NOMO-1 treated with dmso at 0.1 percent for 144 hours (cell line): Measurements from ENCODE around the gene MTMR11.
A peak's percentile ranks its signal among the peaks of the same experiment; 100 is the strongest.
"Not testable (repeated sequence)": the region's sequence is repeated elsewhere in the genome, so short reads cannot be mapped to it uniquely, and the experiment has no call there.

Source experiments
- DNase-seq: peaks from one replicate; lab custom pipeline; 2025; ENCODE audit not compliant: unreplicated experiment; lab: John Stamatoyannopoulos, UW

MTMR11 gene

GRCh38 chr1:149936170-149936991, at the start of gene MTMR11:
Gene MTMR11 (minus strand): TSS chr1:149936879. CDS start chr1:149936647, 232 bp downstream.
- DNase-seq: no peak

GRCh38 chr1:149979972-149980540, 43.4 kb upstream of the MTMR11 start:
- DNase-seq: no peak

- DNase-seq: no peak
Observed at GRCh38 chr1:149979245-149979971, 42.7 kb upstream of the MTMR11 start.

GRCh38 chr1:149978547-149979023, 41.9 kb upstream of the MTMR11 start:
- no peak for DNase-seq

GRCh38 chr1:149977345-149977744, 40.7 kb upstream of the MTMR11 start:
- no peak for DNase-seq

GRCh38 chr1:149972547-149972946, 35.9 kb upstream of the MTMR11 start:
- no peak for DNase-seq

- no peak for DNase-seq
Observed at GRCh38 chr1:149967646-149968045, 31.0 kb upstream of the MTMR11 start.

GRCh38 chr1:149967041-149967440, 30.4 kb upstream of the MTMR11 start:
- DNase-seq: no peak

GRCh38 chr1:149966405-149966804, 29.7 kb upstream of the MTMR11 start:
- DNase-seq: no peak

GRCh38 chr1:149965440-149965839, 28.8 kb upstream of the MTMR11 start:
- DNase-seq: no peak

- no peak for DNase-seq
Observed at GRCh38 chr1:149963358-149963757, 26.7 kb upstream of the MTMR11 start.

- DNase-seq: no peak
Observed at GRCh38 chr1:149962736-149963135, 26.1 kb upstream of the MTMR11 start.

- DNase-seq: peak; percentile 41
Observed at GRCh38 chr1:149962039-149962647, 25.5 kb upstream of the MTMR11 start.

- DNase-seq: not testable (repeated sequence)
Observed at GRCh38 chr1:149957548-149957947, 20.9 kb upstream of the MTMR11 start.

- DNase-seq: no peak
Observed at GRCh38 chr1:149949911-149950310, 13.2 kb upstream of the MTMR11 start.

GRCh38 chr1:149945206-149945605, 8.5 kb upstream of the MTMR11 start:
- DNase-seq: no peak

GRCh38 chr1:149942885-149943284, 6.2 kb upstream of the MTMR11 start:
- DNase-seq: no peak

GRCh38 chr1:149942207-149942606, 5.5 kb upstream of the MTMR11 start:
- no peak for DNase-seq

- no peak for DNase-seq
Observed at GRCh38 chr1:149940427-149940826, 3.7 kb upstream of the MTMR11 start.

GRCh38 chr1:149938668-149939003, 2.0 kb upstream of the MTMR11 start:
- not testable (repeated sequence) for DNase-seq

- no peak for DNase-seq
Observed at GRCh38 chr1:149937759-149938158, 1.1 kb upstream of the MTMR11 start.
